ENCODE data around the gene CDH8. TPM values are rescaled to one million over a fixed set of nuclear protein-coding genes. Genes with fewer than 3 reads are reported as not detected.
A peak's percentile ranks its signal among the peaks of the same experiment; 100 is the strongest.

CDH8 gene
- total RNA-seq, 1 experiment from 2014 or later = 11.1 TPM

DNA sequence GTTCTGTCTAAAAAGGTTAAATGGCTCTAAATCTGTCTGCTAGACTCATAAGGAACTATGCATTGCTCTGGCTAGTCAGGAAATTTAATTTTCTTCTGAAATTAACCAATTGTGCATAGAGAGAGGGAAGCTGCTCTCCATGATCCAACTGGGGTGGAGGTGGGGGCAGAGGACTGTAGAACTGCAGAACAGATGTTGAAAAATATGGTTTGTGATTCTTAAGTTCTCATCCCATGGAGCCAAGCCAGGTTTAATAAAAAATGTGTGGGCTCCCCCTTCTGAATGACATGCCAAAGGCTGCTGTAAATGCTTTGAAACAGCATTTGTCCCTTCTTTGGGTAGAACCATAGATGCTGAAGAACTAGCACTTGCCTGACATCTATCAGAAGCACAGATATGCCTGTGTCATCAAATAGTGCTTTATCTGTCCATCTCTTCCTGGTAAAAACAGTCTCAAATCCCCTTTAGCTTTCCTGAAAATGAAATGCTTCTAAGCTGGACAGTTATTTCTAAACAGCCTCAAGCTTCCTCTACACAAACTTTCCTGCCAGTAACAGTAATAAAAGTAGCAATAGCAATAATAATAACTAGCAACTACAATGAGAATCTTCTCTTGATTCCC lies 221.4 kb downstream of the CDH8 start:
- Mint-ChIP-seq H3K27me3 (ENCODE audit: low read depth) (no peaks in the 10 kb centered on the region), H3K9me3 (no peaks in the 10 kb centered on the region)
- CTCF ChIA-PET = no interaction called here

DNA sequence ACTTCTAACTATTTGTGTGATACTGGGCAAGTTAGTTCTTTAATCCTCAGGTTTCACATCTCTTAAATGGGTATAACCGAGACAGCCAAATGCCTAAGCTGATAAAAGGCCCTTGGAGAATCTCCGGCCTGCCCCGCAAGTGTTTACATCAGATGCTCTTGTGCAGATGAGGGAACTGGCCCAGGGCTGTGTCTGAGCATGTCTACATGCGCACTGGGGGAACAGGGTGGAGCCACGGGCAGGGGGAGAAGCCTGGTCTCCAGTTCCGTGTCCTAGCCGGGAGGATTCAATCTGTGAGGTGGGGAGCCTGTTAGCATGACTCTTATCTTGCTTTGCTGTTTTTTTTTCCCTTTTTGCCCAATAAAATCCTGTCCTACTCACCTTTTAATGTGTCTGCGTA lies 222.9 kb downstream of the CDH8 start:
- Mint-ChIP-seq H3K27me3 (ENCODE audit: low read depth) (no peaks in the 10 kb centered on the region), H3K4me3 (no peak overlapping the region), H3K9me3 (no peaks in the 10 kb centered on the region), H3K4me1 (peaks cover 41% of the 10 kb centered on the region), H3K36me3 (no peaks in the 10 kb centered on the region), H3K27ac (no peak overlapping the region)
- ChIA-PET CTCF (no interaction called here), POLR2A (no interaction called here)
- ATAC-seq (peak; percentile 56), DNase-seq (ENCODE audit: low spot score) (no peak)
- TF ChIP-seq PRDM15 (CRISPR knock-in tag; IDR thresholded peaks at IDR 0.05) (no peak), E2F1 (CRISPR knock-in tag; IDR thresholded peaks at IDR 0.05) (no peak), MAX (CRISPR knock-in tag; IDR thresholded peaks at IDR 0.05) (no peak), NR3C1 (CRISPR knock-in tag; conservative IDR thresholded peaks at IDR 0.05; ENCODE audit: low read depth) (no peak), KAT7 (CRISPR knock-in tag; IDR thresholded peaks at IDR 0.05; ENCODE audit: borderline replicate concordance) (no peak), TCF7 (CRISPR knock-in tag; IDR thresholded peaks at IDR 0.05; ENCODE audit: low read depth) (no peak), ZBTB21 (CRISPR knock-in tag; IDR thresholded peaks at IDR 0.05; ENCODE audit: borderline replicate concordance) (no peak), ZNF138 (CRISPR knock-in tag; conservative IDR thresholded peaks at IDR 0.05) (no peak), ATF6 (CRISPR knock-in tag; IDR thresholded peaks at IDR 0.05) (no peak), ZNF423 (CRISPR knock-in tag; IDR thresholded peaks at IDR 0.05) (no peak)
- TF ChIP-seq, protein P1, sequence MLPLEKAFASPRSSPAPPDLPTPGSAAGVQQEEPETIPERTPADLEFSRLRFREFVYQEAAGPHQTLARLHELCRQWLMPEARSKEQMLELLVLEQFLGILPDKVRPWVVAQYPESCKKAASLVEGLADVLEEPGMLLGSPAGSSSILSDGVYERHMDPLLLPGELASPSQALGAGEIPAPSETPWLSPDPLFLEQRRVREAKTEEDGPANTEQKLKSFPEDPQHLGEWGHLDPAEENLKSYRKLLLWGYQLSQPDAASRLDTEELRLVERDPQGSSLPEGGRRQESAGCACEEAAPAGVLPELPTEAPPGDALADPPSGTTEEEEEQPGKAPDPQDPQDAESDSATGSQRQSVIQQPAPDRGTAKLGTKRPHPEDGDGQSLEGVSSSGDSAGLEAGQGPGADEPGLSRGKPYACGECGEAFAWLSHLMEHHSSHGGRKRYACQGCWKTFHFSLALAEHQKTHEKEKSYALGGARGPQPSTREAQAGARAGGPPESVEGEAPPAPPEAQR (CRISPR knock-in tag; IDR thresholded peaks at IDR 0.05) = no peak
- TF ChIP-seq, protein P2, sequence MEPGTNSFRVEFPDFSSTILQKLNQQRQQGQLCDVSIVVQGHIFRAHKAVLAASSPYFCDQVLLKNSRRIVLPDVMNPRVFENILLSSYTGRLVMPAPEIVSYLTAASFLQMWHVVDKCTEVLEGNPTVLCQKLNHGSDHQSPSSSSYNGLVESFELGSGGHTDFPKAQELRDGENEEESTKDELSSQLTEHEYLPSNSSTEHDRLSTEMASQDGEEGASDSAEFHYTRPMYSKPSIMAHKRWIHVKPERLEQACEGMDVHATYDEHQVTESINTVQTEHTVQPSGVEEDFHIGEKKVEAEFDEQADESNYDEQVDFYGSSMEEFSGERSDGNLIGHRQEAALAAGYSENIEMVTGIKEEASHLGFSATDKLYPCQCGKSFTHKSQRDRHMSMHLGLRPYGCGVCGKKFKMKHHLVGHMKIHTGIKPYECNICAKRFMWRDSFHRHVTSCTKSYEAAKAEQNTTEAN (CRISPR knock-in tag; IDR thresholded peaks at IDR 0.05) = no peak
- TF ChIP-seq, protein P3, sequence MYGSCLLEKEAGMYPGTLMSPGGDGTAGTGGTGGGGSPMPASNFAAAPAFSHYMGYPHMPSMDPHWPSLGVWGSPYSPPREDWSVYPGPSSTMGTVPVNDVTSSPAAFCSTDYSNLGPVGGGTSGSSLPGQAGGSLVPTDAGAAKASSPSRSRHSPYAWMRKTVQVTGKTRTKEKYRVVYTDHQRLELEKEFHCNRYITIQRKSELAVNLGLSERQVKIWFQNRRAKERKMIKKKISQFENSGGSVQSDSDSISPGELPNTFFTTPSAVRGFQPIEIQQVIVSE (CRISPR knock-in tag; IDR thresholded peaks at IDR 0.05; ENCODE audit: borderline replicate concordance) = no peak

More for the DNA sequence above, 221.4 kb downstream of the CDH8 start:
- Mint-ChIP-seq H3K27ac (no peak overlapping the region), H3K4me1 (peaks cover 41% of the 10 kb centered on the region), H3K4me3 (no peak overlapping the region), H3K36me3 (no peaks in the 10 kb centered on the region; the same call in 1 of the 2 replicates)
- no peak for DNase-seq (ENCODE audit: low spot score)
- no peak for TF ChIP-seq E2F1 (CRISPR knock-in tag; IDR thresholded peaks at IDR 0.05)
- TF ChIP-seq SMAD4 (CRISPR knock-in tag; IDR thresholded peaks at IDR 0.05) = no peak
- no peak for TF ChIP-seq EMX1 (CRISPR knock-in tag; IDR thresholded peaks at IDR 0.05)
- TF ChIP-seq, protein P3 (CRISPR knock-in tag; IDR thresholded peaks at IDR 0.05; ENCODE audit: borderline replicate concordance) = no peak
- TF ChIP-seq, protein P4, sequence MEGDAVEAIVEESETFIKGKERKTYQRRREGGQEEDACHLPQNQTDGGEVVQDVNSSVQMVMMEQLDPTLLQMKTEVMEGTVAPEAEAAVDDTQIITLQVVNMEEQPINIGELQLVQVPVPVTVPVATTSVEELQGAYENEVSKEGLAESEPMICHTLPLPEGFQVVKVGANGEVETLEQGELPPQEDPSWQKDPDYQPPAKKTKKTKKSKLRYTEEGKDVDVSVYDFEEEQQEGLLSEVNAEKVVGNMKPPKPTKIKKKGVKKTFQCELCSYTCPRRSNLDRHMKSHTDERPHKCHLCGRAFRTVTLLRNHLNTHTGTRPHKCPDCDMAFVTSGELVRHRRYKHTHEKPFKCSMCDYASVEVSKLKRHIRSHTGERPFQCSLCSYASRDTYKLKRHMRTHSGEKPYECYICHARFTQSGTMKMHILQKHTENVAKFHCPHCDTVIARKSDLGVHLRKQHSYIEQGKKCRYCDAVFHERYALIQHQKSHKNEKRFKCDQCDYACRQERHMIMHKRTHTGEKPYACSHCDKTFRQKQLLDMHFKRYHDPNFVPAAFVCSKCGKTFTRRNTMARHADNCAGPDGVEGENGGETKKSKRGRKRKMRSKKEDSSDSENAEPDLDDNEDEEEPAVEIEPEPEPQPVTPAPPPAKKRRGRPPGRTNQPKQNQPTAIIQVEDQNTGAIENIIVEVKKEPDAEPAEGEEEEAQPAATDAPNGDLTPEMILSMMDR (IDR thresholded peaks at IDR 0.05) = no peak
- no peak for ATAC-seq
- POLR2A ChIA-PET = no interaction called here
